HEK293 (cell line): Measurements from ENCODE around the gene COL6A5.

Experiments used
- CTCF ChIA-PET: fragments of 350-600 bp; formaldehyde crosslinking; extraction: SDS; loops from one replicate; lab custom pipeline; 2021; ENCODE audit warnings: antibody characterized with exemption; lab: Yijun Ruan, JAX
- POLR2A ChIA-PET: fragments of 300-600 bp; formaldehyde crosslinking; extraction: SDS; loops from one replicate; lab custom pipeline; 2020; ENCODE audit warnings: antibody characterized with exemption, inconsistent platforms; lab: Yijun Ruan, JAX
- H3K27ac ChIP-seq: fragments of 200-500 bp; sonication (Bioruptor generic); 2 replicates; pipeline ENCODE4 v1.5.1; 2014; ENCODE audit warnings: low read depth, low read length, control low read depth, inconsistent platforms; ENCODE audit errors: extremely low read depth
- H3K36me3 ChIP-seq, 2 experiments: fragments of 200-500 bp in 1 of 2; sonication (Bioruptor generic) in 1 of 2; 1 replicate in 1 of 2; 2 replicates in 1 of 2; pipeline ENCODE4 v1.5.1; 2014 to 2017; ENCODE audit warnings: inconsistent platforms in 2 of 2, low read length in 2 of 2; ENCODE audit not compliant: control insufficient read depth in 2 of 2, insufficient read depth in 1 of 2
- H3K4me1 ChIP-seq: fragments of 200-500 bp; sonication (Bioruptor generic); 2 replicates; pipeline ENCODE4 v1.5.1; 2014; ENCODE audit warnings: mild to moderate bottlenecking, low read length, inconsistent platforms; ENCODE audit not compliant: control insufficient read depth, insufficient read depth
- H3K4me3 ChIP-seq: 2 replicates; pipeline ENCODE4 v1.5.1; 2011; ENCODE audit warnings: low read depth, mild to moderate bottlenecking, control low read depth, low read length, moderate library complexity
- H3K9me3 ChIP-seq: fragments of 200-500 bp; sonication (Bioruptor generic); 2 replicates; pipeline ENCODE4 v1.5.1; 2014; ENCODE audit warnings: low read depth, low read length, inconsistent platforms; ENCODE audit not compliant: control insufficient read depth, insufficient read depth
- GLIS1 ChIP-seq: fragments of 450-650 bp; formaldehyde crosslinking; IDR thresholded peaks from 2 replicates; pipeline ENCODE4 v1.5.1; 2016; ENCODE audit warnings: missing biosample characterization, missing genetic modification characterization
- SP2 ChIP-seq: fragments of 450-650 bp; formaldehyde crosslinking; IDR thresholded peaks from 2 replicates; pipeline ENCODE4 v1.5.1; 2016; ENCODE audit warnings: missing biosample characterization, missing genetic modification characterization
- TCF7L2 ChIP-seq: IDR thresholded peaks from 2 replicates; pipeline ENCODE4 v1.6.1; 2011; ENCODE audit warnings: low read depth, mild to moderate bottlenecking, inconsistent platforms, low read length, moderate library complexity, borderline replicate concordance
- ZBTB20 ChIP-seq: fragments of 450-650 bp; formaldehyde crosslinking; IDR thresholded peaks from 2 replicates; pipeline ENCODE4 v1.5.1; 2016; ENCODE audit warnings: missing biosample characterization, missing genetic modification characterization
- ZBTB21 ChIP-seq: fragments of 450-650 bp; formaldehyde crosslinking; IDR thresholded peaks from 2 replicates; pipeline ENCODE4 v1.5.1; 2017; ENCODE audit warnings: missing biosample characterization, missing genetic modification characterization
- ZNF112 ChIP-seq: fragments of 450-650 bp; formaldehyde crosslinking; IDR thresholded peaks from 2 replicates; pipeline ENCODE4 v1.5.0; 2017; ENCODE audit warnings: missing biosample characterization, missing genetic modification characterization
- ZNF19 ChIP-seq: fragments of 450-650 bp; formaldehyde crosslinking; IDR thresholded peaks from 2 replicates; pipeline ENCODE4; 2016; ENCODE audit warnings: missing biosample characterization, missing genetic modification characterization, low read depth
- ZNF221 ChIP-seq: fragments of 450-650 bp; formaldehyde crosslinking; IDR thresholded peaks from 2 replicates; pipeline ENCODE4 v1.5.1; 2017; ENCODE audit warnings: missing biosample characterization, missing genetic modification characterization, borderline replicate concordance
- ZNF274 ChIP-seq, 2 experiments: fragments of 200-500 bp in 1 of 2; fragments of 450-650 bp in 1 of 2; sonication (Bioruptor generic) in 1 of 2; formaldehyde crosslinking in 1 of 2; IDR thresholded peaks; 2 replicates each; pipeline versions ENCODE4 v1.5.1 to v1.6.1; 2014 to 2016; ENCODE audit warnings: borderline replicate concordance in 1 of 2, inconsistent platforms in 1 of 2, low read length in 1 of 2, missing biosample characterization in 1 of 2, missing genetic modification characterization in 1 of 2
- ZNF324 ChIP-seq: fragments of 450-650 bp; formaldehyde crosslinking; IDR thresholded peaks from 2 replicates; pipeline ENCODE4 v1.5.1; 2016; ENCODE audit warnings: missing biosample characterization, missing genetic modification characterization
- ZNF433 ChIP-seq: fragments of 450-650 bp; formaldehyde crosslinking; IDR thresholded peaks from 2 replicates; pipeline ENCODE4 v1.5.1; 2016; ENCODE audit warnings: missing biosample characterization, missing genetic modification characterization, low read depth
- ZNF768 ChIP-seq: fragments of 450-650 bp; formaldehyde crosslinking; IDR thresholded peaks from 2 replicates; pipeline ENCODE4 v1.5.1; 2018; ENCODE audit warnings: missing biosample characterization, mild to moderate bottlenecking, missing genetic modification characterization
- ZNF830 ChIP-seq: fragments of 450-650 bp; IDR thresholded peaks from 2 replicates; pipeline ENCODE4 v1.5.0; 2018; ENCODE audit warnings: missing biosample characterization, missing genetic modification characterization, low read depth, mild to moderate bottlenecking, moderate library complexity
- ZSCAN23 ChIP-seq: fragments of 450-650 bp; formaldehyde crosslinking; IDR thresholded peaks from 2 replicates; pipeline ENCODE4 v1.5.1; 2016; ENCODE audit warnings: missing biosample characterization, missing genetic modification characterization
- TF ChIP-seq, protein P1 (sequence below): fragments of 450-650 bp; formaldehyde crosslinking; IDR thresholded peaks from 2 replicates; pipeline ENCODE4 v1.5.1; 2016; ENCODE audit warnings: missing biosample characterization, missing genetic modification characterization, low read depth
- TF ChIP-seq, protein P2 (sequence below): fragments of 450-650 bp; formaldehyde crosslinking; IDR thresholded peaks from 2 replicates; pipeline ENCODE4 v1.5.1; 2016; ENCODE audit warnings: missing biosample characterization, missing genetic modification characterization
- TF ChIP-seq, protein P3 (sequence below): fragments of 450-650 bp; formaldehyde crosslinking; IDR thresholded peaks from 2 replicates; pipeline ENCODE4 v1.5.1; 2016; ENCODE audit warnings: missing biosample characterization, missing genetic modification characterization, borderline replicate concordance
- TF ChIP-seq, protein P4 (sequence below): fragments of 450-650 bp; IDR thresholded peaks from 2 replicates; pipeline ENCODE4 v1.5.1; 2018; ENCODE audit warnings: missing biosample characterization, missing genetic modification characterization

COL6A5 gene

DNA sequence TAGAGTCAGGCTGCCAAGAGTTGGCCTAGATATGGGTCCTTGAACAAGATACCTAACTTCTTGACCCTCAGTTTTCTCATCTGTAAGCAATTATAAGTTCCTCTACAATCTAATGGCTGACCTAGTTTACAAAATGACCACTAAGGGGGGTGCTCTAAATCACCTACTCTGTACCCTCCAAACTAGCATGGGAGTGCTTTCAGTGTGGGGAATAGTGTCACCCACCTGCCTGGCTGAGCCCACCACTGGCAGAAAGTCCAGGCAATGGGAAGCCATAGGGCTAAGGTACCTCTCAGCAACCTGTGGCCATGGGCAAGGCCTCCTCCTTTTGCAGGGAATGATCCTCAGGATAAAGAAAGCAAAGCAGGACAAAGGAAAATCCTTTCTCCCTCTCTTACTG is 58.9 kb downstream of the COL6A5 start:
- ChIA-PET CTCF (no interaction called here), POLR2A (no interaction called here)
- Histone ChIP-seq H3K4me3 (no peak overlapping the region), H3K4me1 (peaks cover 10% of the 10 kb centered on the region), H3K36me3 (no peaks in the 10 kb centered on the region), H3K27ac (no peak overlapping the region), H3K9me3 (no peaks in the 10 kb centered on the region)
- TF ChIP-seq ZNF768 = no peak
- TF ChIP-seq, protein P1, sequence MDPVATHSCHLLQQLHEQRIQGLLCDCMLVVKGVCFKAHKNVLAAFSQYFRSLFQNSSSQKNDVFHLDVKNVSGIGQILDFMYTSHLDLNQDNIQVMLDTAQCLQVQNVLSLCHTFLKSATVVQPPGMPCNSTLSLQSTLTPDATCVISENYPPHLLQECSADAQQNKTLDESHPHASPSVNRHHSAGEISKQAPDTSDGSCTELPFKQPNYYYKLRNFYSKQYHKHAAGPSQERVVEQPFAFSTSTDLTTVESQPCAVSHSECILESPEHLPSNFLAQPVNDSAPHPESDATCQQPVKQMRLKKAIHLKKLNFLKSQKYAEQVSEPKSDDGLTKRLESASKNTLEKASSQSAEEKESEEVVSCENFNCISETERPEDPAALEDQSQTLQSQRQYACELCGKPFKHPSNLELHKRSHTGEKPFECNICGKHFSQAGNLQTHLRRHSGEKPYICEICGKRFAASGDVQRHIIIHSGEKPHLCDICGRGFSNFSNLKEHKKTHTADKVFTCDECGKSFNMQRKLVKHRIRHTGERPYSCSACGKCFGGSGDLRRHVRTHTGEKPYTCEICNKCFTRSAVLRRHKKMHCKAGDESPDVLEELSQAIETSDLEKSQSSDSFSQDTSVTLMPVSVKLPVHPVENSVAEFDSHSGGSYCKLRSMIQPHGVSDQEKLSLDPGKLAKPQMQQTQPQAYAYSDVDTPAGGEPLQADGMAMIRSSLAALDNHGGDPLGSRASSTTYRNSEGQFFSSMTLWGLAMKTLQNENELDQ (tag by site-specific recombination) = no peak
- TF ChIP-seq, protein P2, sequence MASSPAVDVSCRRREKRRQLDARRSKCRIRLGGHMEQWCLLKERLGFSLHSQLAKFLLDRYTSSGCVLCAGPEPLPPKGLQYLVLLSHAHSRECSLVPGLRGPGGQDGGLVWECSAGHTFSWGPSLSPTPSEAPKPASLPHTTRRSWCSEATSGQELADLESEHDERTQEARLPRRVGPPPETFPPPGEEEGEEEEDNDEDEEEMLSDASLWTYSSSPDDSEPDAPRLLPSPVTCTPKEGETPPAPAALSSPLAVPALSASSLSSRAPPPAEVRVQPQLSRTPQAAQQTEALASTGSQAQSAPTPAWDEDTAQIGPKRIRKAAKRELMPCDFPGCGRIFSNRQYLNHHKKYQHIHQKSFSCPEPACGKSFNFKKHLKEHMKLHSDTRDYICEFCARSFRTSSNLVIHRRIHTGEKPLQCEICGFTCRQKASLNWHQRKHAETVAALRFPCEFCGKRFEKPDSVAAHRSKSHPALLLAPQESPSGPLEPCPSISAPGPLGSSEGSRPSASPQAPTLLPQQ (tag by site-specific recombination) = no peak
- TF ChIP-seq, protein P3, sequence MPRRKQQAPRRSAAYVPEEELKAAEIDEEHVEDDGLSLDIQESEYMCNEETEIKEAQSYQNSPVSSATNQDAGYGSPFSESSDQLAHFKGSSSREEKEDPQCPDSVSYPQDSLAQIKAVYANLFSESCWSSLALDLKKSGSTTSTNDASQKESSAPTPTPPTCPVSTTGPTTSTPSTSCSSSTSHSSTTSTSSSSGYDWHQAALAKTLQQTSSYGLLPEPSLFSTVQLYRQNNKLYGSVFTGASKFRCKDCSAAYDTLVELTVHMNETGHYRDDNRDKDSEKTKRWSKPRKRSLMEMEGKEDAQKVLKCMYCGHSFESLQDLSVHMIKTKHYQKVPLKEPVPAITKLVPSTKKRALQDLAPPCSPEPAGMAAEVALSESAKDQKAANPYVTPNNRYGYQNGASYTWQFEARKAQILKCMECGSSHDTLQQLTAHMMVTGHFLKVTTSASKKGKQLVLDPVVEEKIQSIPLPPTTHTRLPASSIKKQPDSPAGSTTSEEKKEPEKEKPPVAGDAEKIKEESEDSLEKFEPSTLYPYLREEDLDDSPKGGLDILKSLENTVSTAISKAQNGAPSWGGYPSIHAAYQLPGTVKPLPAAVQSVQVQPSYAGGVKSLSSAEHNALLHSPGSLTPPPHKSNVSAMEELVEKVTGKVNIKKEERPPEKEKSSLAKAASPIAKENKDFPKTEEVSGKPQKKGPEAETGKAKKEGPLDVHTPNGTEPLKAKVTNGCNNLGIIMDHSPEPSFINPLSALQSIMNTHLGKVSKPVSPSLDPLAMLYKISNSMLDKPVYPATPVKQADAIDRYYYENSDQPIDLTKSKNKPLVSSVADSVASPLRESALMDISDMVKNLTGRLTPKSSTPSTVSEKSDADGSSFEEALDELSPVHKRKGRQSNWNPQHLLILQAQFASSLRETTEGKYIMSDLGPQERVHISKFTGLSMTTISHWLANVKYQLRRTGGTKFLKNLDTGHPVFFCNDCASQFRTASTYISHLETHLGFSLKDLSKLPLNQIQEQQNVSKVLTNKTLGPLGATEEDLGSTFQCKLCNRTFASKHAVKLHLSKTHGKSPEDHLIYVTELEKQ (tag by site-specific recombination) = no peak
- no peak for TF ChIP-seq GLIS1 (tag by site-specific recombination)
- no peak for TF ChIP-seq ZNF112 (tag by site-specific recombination)
- no peak for TF ChIP-seq ZNF221 (tag by site-specific recombination)
- no peak for TF ChIP-seq SP2 (tag by site-specific recombination)
- TF ChIP-seq ZNF433 (tag by site-specific recombination) = no peak
- TF ChIP-seq ZBTB21 (tag by site-specific recombination) = no peak
- TF ChIP-seq, protein P4, sequence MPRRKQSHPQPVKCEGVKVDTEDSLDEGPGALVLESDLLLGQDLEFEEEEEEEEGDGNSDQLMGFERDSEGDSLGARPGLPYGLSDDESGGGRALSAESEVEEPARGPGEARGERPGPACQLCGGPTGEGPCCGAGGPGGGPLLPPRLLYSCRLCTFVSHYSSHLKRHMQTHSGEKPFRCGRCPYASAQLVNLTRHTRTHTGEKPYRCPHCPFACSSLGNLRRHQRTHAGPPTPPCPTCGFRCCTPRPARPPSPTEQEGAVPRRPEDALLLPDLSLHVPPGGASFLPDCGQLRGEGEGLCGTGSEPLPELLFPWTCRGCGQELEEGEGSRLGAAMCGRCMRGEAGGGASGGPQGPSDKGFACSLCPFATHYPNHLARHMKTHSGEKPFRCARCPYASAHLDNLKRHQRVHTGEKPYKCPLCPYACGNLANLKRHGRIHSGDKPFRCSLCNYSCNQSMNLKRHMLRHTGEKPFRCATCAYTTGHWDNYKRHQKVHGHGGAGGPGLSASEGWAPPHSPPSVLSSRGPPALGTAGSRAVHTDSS (tag by site-specific recombination) = no peak
- TF ChIP-seq ZNF19 (tag by site-specific recombination) = no peak
- TF ChIP-seq ZNF830 (tag by site-specific recombination) = no peak

DNA sequence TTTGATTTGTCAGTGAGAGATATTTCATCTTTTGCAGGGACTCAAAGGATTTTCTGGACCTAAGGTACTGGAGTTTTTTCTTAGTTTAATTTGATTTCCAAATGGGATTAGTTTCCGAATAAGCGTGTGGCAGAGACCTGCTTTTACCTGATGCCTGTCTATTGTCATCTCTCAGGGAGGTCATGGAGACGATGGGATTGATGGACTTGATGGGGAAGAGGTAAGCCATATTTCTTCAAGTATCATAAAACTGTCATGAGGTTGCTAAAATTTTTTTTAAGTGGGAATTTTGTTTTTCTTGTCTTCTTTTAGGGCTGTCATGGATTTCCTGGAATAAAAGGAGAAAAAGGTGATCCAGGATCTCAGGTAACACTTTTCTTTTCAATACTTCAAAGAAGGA is 60.5 kb downstream of the COL6A5 start:
- ChIA-PET CTCF (no interaction called here), POLR2A (no interaction called here)
- no peak for TF ChIP-seq ZBTB20 (tag by site-specific recombination)
- TF ChIP-seq ZNF324 (tag by site-specific recombination) = no peak
- TF ChIP-seq ZSCAN23 (tag by site-specific recombination) = no peak
- TF ChIP-seq ZNF274 (IDR thresholded peaks at IDR 0.05; ENCODE audit: low read length) = no peak
- TF ChIP-seq ZNF274 (tag by site-specific recombination; IDR thresholded peaks at IDR 0.05; ENCODE audit: borderline replicate concordance) = no peak
- TF ChIP-seq TCF7L2 = 0 out of 2 replicates have a peak, but pooled peaks have one; percentile 19
- no peak overlapping the region for H3K27ac ChIP-seq
- H3K4me3 ChIP-seq = no peak overlapping the region
- no peaks in the 10 kb centered on the region for H3K9me3 ChIP-seq
- H3K4me1 ChIP-seq = peaks cover 16% of the 10 kb centered on the region
- H3K36me3 ChIP-seq = no peaks in the 10 kb centered on the region
